Activated CD4-positive, alpha-beta T cell treated with anti-CD3 and anti-CD28 coated beads, Interleukin-2, amount 10 ng/mL, durations not matched to agents 24 days and 14 days (primary cell): Measurements from ENCODE around the gene FKBP8. TPM values are rescaled to one million over a fixed set of nuclear protein-coding genes. Genes with fewer than 3 reads are reported as not detected.
A peak's percentile ranks its signal among the peaks of the same experiment; 100 is the strongest.

Experiments
- DNase-seq: peaks from one replicate; pipeline ENCODE4 v3.0.0; 2022
- H3K27ac Mint-ChIP-seq: one replicate; pipeline ENCODE4 v1.8.0; 2022; ENCODE audit warnings: mild to moderate bottlenecking, mixed read lengths
- H3K27me3 Mint-ChIP-seq: one replicate; pipeline ENCODE4 v1.8.0; 2022; ENCODE audit warnings: mixed read lengths
- H3K36me3 Mint-ChIP-seq: one replicate; pipeline ENCODE4 v1.8.0; 2022; ENCODE audit warnings: low read depth, mild to moderate bottlenecking, mixed read lengths
- H3K4me1 Mint-ChIP-seq: one replicate; pipeline ENCODE4 v1.8.0; 2021; ENCODE audit warnings: mixed read lengths
- H3K4me3 Mint-ChIP-seq: one replicate; pipeline ENCODE4 v1.8.0; 2022; ENCODE audit warnings: mild to moderate bottlenecking, moderate library complexity, mixed read lengths
- H3K9me3 Mint-ChIP-seq: one replicate; pipeline ENCODE4 v1.8.0; 2021; ENCODE audit warnings: mixed read lengths
- intact Hi-C: fragments of 100-400 bp; cut with micrococcal nuclease; formaldehyde crosslinking; loops from one replicate; pipeline ENCODE4 v1.15.1; 2023
- total RNA-seq: library from RNA; stranded (reverse); gene quantifications from 2 replicates; pipeline ENCODE4 v1.2.3, GENCODE V29; 2022

The FKBP8 gene
- total RNA-seq, 1 donor from 2014 or later = 170 TPM

GRCh38 chr19:18507727-18508440, 35.5 kb downstream of the FKBP8 start:
- DNase-seq = no peak
- H3K9me3 Mint-ChIP-seq = no peaks in the 10 kb centered on the region
- peak overlapping the region; percentile 67 for H3K27ac Mint-ChIP-seq
- peaks cover 42% of the 10 kb centered on the region for H3K4me1 Mint-ChIP-seq
- intact Hi-C loops = no loop called here
- peak overlapping the region; percentile 57 for H3K4me3 Mint-ChIP-seq
- H3K36me3 Mint-ChIP-seq = no peaks in the 10 kb centered on the region
- no peaks in the 10 kb centered on the region for H3K27me3 Mint-ChIP-seq

- Mint-ChIP-seq H3K27ac (peak overlapping the region; percentile 67), H3K4me1 (peaks cover 44% of the 10 kb centered on the region), H3K9me3 (no peaks in the 10 kb centered on the region), H3K4me3 (peak overlapping the region; percentile 57), H3K27me3 (no peaks in the 10 kb centered on the region), H3K36me3 (no peaks in the 10 kb centered on the region)
- intact Hi-C loops = no loop called here
- DNase-seq = peak; percentile 76
Measured at GRCh38 chr19:18507021-18507726, 36.2 kb downstream of the FKBP8 start.

GRCh38 chr19:18506101-18506930, 37.1 kb downstream of the FKBP8 start:
- Mint-ChIP-seq H3K4me1 (peaks cover 44% of the 10 kb centered on the region), H3K27ac (peak overlapping the region; percentile 67), H3K9me3 (no peaks in the 10 kb centered on the region), H3K27me3 (no peaks in the 10 kb centered on the region), H3K4me3 (no peak overlapping the region), H3K36me3 (no peaks in the 10 kb centered on the region)
- DNase-seq = no peak
- intact Hi-C loops = no loop called here

- intact Hi-C loops = no loop called here
- H3K4me1 Mint-ChIP-seq = peaks cover 51% of the 10 kb centered on the region
- H3K27ac Mint-ChIP-seq = peak overlapping the region; percentile 31
- H3K27me3 Mint-ChIP-seq = no peaks in the 10 kb centered on the region
- H3K4me3 Mint-ChIP-seq = no peak overlapping the region
- no peaks in the 10 kb centered on the region for H3K36me3 Mint-ChIP-seq
- no peaks in the 10 kb centered on the region for H3K9me3 Mint-ChIP-seq
- DNase-seq = no peak
Measured at GRCh38 chr19:18504886-18505610, 38.3 kb downstream of the FKBP8 start.

- Mint-ChIP-seq H3K27ac (no peak overlapping the region), H3K36me3 (no peaks in the 10 kb centered on the region), H3K9me3 (no peaks in the 10 kb centered on the region), H3K4me3 (no peak overlapping the region), H3K4me1 (peaks cover 53% of the 10 kb centered on the region), H3K27me3 (no peaks in the 10 kb centered on the region)
- DNase-seq = no peak
- intact Hi-C loops = no loop called here
Measured at GRCh38 chr19:18503971-18504885, 39.1 kb downstream of the FKBP8 start.

DNA sequence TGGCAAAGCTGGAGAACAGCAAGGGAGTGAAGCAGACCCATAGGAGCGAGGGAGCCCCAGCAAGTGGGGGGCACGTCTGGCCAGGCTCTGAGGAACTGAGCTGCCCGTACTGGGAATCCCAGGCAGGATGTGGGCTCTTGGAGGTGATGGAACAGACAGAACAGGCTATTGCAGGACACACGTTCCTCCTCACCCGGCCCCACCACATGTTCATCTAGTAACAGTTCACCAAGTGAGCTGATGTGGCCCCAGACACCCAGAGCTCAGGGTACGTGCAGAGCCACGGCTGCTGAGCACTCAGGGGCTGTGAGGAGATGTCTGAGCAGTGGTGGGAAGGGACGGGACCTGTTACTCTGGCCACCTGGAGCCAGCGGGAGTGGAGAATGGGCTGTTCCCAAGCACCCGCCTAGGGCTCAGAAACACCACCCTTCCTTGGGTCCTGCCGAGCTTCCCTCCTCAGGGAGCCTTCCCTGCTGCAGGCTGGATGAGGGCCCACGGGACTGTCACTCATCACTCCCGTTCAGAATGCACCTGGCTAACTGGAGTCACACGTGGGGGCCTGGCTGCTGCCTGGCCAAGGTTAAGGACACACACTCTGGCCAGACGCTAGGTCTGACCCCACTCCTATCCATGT, 39.9 kb downstream of the FKBP8 start:
- Mint-ChIP-seq H3K27me3 (no peaks in the 10 kb centered on the region), H3K4me3 (no peak overlapping the region), H3K4me1 (peaks cover 59% of the 10 kb centered on the region), H3K27ac (no peak overlapping the region), H3K36me3 (no peaks in the 10 kb centered on the region), H3K9me3 (no peaks in the 10 kb centered on the region)
- no peak for DNase-seq
- intact Hi-C loops = no loop called here

DNA sequence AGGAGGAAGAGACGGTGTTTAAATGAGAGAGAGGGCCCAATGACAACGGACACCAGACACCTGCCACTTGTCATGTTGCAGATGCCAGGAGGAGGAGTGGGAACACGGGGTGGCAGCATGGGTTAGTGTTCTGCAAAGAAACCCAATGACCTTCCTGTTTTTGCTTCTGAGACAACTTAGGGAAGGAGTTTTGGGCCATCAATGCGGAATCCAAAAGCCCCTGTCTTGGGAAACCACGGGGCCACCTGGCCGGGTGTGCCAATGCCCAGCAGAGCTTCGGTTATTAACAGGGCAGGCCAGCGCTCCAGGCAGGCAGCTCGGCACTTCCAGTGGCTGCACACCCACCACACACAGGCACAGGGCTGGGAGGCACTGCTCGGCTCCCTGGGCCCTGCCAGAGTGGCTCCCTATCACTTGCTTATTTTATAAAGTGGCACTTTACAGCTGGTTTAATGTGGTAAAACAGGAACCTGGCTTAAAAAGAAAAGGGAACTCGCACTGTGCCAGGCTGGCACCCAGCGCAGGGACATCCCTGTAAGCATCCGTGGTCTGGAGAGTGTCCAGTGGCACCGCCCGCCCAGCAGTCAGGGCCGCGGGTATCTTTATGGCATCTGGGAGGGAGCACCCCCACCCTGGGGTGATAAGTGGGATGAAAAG, 40.6 kb downstream of the FKBP8 start:
- Mint-ChIP-seq H3K27ac (peak overlapping the region; percentile 1), H3K4me1 (peaks cover 60% of the 10 kb centered on the region), H3K36me3 (no peaks in the 10 kb centered on the region), H3K4me3 (no peak overlapping the region), H3K27me3 (no peaks in the 10 kb centered on the region), H3K9me3 (no peaks in the 10 kb centered on the region)
- DNase-seq = no peak
- intact Hi-C loops = no loop called here

DNA sequence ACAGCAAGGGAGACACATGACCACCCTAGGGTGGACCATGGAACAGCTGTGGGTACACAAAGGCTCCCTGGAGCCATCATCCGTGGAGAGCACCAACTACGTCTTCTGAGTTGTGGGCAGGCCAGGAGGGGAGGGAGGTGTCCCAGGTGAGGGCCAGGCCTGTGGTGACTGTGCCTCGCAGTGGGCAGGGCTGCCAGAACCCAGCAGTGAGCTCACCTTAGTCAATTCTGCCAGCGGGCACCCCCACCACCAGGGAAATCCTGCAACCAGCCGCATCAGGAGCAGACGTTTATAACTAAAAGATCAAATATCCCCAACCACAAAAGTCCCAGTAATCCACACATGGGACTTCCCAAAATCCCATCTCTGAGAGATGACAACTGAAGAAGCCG, 41.1 kb downstream of the FKBP8 start:
- H3K4me3 Mint-ChIP-seq = no peak overlapping the region
- H3K4me1 Mint-ChIP-seq = peaks cover 57% of the 10 kb centered on the region
- H3K27me3 Mint-ChIP-seq = no peaks in the 10 kb centered on the region
- intact Hi-C loops = no loop called here
- H3K9me3 Mint-ChIP-seq = no peaks in the 10 kb centered on the region
- DNase-seq = no peak
- no peaks in the 10 kb centered on the region for H3K36me3 Mint-ChIP-seq
- H3K27ac Mint-ChIP-seq = peak overlapping the region; percentile 1

- H3K27me3 Mint-ChIP-seq = no peaks in the 10 kb centered on the region
- H3K4me1 Mint-ChIP-seq = peaks cover 57% of the 10 kb centered on the region
- H3K27ac Mint-ChIP-seq = no peak overlapping the region
Measured at GRCh38 chr19:18501832-18502231, 41.5 kb downstream of the FKBP8 start.

GRCh38 chr19:18501351-18501750, 42.0 kb downstream of the FKBP8 start:
- Mint-ChIP-seq H3K36me3 (no peaks in the 10 kb centered on the region), H3K27me3 (no peaks in the 10 kb centered on the region), H3K4me1 (peaks cover 57% of the 10 kb centered on the region), H3K4me3 (no peak overlapping the region), H3K27ac (no peak overlapping the region), H3K9me3 (no peaks in the 10 kb centered on the region)
- intact Hi-C loops = no loop called here
- no peak for DNase-seq

More at GRCh38 chr19:18501832-18502231, 41.5 kb downstream of the FKBP8 start:
- no peak for DNase-seq
- no peaks in the 10 kb centered on the region for H3K9me3 Mint-ChIP-seq
- H3K36me3 Mint-ChIP-seq = no peaks in the 10 kb centered on the region
- intact Hi-C loops = no loop called here
- H3K4me3 Mint-ChIP-seq = no peak overlapping the region

GRCh38 chr19:18500799-18501198, 42.6 kb downstream of the FKBP8 start:
- H3K36me3 Mint-ChIP-seq = no peaks in the 10 kb centered on the region
- intact Hi-C loops = no loop called here
- DNase-seq = no peak

GRCh38 chr19:18500376-18500775, 43.0 kb downstream of the FKBP8 start:
- Mint-ChIP-seq H3K36me3 (no peaks in the 10 kb centered on the region), H3K4me1 (peaks cover 60% of the 10 kb centered on the region), H3K27ac (peak overlapping the region; percentile 59), H3K4me3 (no peak overlapping the region), H3K9me3 (no peaks in the 10 kb centered on the region), H3K27me3 (no peaks in the 10 kb centered on the region)
- no peak for DNase-seq
- intact Hi-C loops = no loop called here

More at GRCh38 chr19:18500799-18501198, 42.6 kb downstream of the FKBP8 start:
- Mint-ChIP-seq H3K27me3 (no peaks in the 10 kb centered on the region), H3K27ac (no peak overlapping the region), H3K4me1 (peaks cover 60% of the 10 kb centered on the region), H3K9me3 (no peaks in the 10 kb centered on the region), H3K4me3 (no peak overlapping the region)
